AG04449 (cell line): ENCODE data around the gene ACTR6.
"Not testable (repeated sequence)": the region's sequence is repeated elsewhere in the genome, so short reads cannot be mapped to it uniquely, and the experiment has no call there.

Experiments used
- CTCF ChIA-PET: fragments of 350-600 bp; formaldehyde crosslinking; extraction: SDS; loops from one replicate; lab custom pipeline; 2021; ENCODE audit warnings: antibody characterized with exemption; lab: Yijun Ruan, JAX
- POLR2A ChIA-PET: fragments of 400-600, 350-600 bp; formaldehyde crosslinking; extraction: SDS; loops from one replicate; lab custom pipeline; 2020; ENCODE audit warnings: antibody characterized with exemption, inconsistent platforms; lab: Yijun Ruan, JAX
- DNase-seq: peaks from one replicate; pipeline ENCODE4 v3.0.0-alpha.2; 2010; ENCODE audit warnings: low read depth, low spot score
- H3K4me3 ChIP-seq: 2 replicates; pipeline ENCODE4 v1.5.1; 2011; ENCODE audit warnings: low read depth, mild to moderate bottlenecking, control low read depth, low read length
- CTCF ChIP-seq: IDR thresholded peaks from one replicate; pipeline ENCODE4 v1.5.1; 2011; ENCODE audit warnings: mild to moderate bottlenecking, moderate library complexity, low read length, control low read depth, inconsistent platforms; ENCODE audit not compliant: insufficient read depth; ENCODE audit errors: missing control alignments

Gene ACTR6

GRCh38 chr12:100187068-100187467 is 13.5 kb upstream of the ACTR6 start:
- TF ChIP-seq CTCF, result no peak
- ChIA-PET POLR2A (no interaction called here), CTCF (interaction anchor here (0.9 to 1.2 kb wide), 3 partner anchors 13 to 32 kb away, joined by 3 to 4 read pairs (median 4); no protein-coding TSS in a partner anchor)
- H3K4me3 ChIP-seq, result no peak overlapping the region
- no peak for DNase-seq

- CTCF ChIA-PET, result interaction anchor here (0.6 to 0.9 kb wide), 3 partner anchors 23 to 371 kb away, joined by 3 read pairs; no protein-coding TSS in a partner anchor
- no peak for DNase-seq
- no peak overlapping the region for H3K4me3 ChIP-seq
- no peak for TF ChIP-seq CTCF
- POLR2A ChIA-PET, result no interaction called here
Observed at GRCh38 chr12:100187857-100188519, 12.6 kb upstream of the ACTR6 start.

GRCh38 chr12:100188888-100189635 is 11.6 kb upstream of the ACTR6 start:
- DNase-seq, POLR2A ChIA-PET, H3K4me3 ChIP-seq: not testable (repeated sequence)
- CTCF ChIA-PET, result interaction anchor here (0.6 to 0.8 kb wide), 2 partner anchors 24 to 372 kb away, joined by 3 read pairs; no protein-coding TSS in a partner anchor

- no peak overlapping the region for H3K4me3 ChIP-seq
- POLR2A ChIA-PET, result no interaction called here
- TF ChIP-seq CTCF, result no peak
- CTCF ChIA-PET, result no interaction called here
- no peak for DNase-seq
Observed at GRCh38 chr12:100189636-100190394, 10.8 kb upstream of the ACTR6 start.

GRCh38 chr12:100193085-100193484 is 7.5 kb upstream of the ACTR6 start:
- no peak for TF ChIP-seq CTCF
- no peak overlapping the region for H3K4me3 ChIP-seq
- ChIA-PET CTCF (no interaction called here), POLR2A (no interaction called here)
- no peak for DNase-seq

- no peak for TF ChIP-seq CTCF
- CTCF ChIA-PET, result no interaction called here
- POLR2A ChIA-PET, result no interaction called here
- no peak for DNase-seq
- no peak overlapping the region for H3K4me3 ChIP-seq
Observed at GRCh38 chr12:100197486-100197885, 3.1 kb upstream of the ACTR6 start.
